Liver (tissue), 9 donors: ENCODE measurements around the gene BTBD7. TPM values are rescaled to one million over a fixed set of nuclear protein-coding genes. Genes with fewer than 3 reads are reported as not detected.

Source experiments
- DNase-seq: peaks from one replicate; pipeline ENCODE4 v3.0.0-alpha.2; 2017; ENCODE audit warnings: low spot score
- H3K27ac ChIP-seq, 2 donors: one replicate each; pipeline ENCODE4 v1.7.0; 2013; ENCODE audit warnings: inconsistent platforms in 2 of 2, low read length in 2 of 2, control low read depth in 1 of 2, low read depth in 1 of 2, mild to moderate bottlenecking in 1 of 2
- H3K27me3 ChIP-seq, 4 donors: one replicate each; pipeline versions ENCODE4 v1.6.1 to v1.7.0; 2013; ENCODE audit warnings: low read length in 3 of 4, inconsistent platforms in 1 of 4, mild to moderate bottlenecking in 1 of 4, moderate library complexity in 1 of 4; ENCODE audit not compliant: control insufficient read depth in 4 of 4, insufficient read depth in 4 of 4
- H3K36me3 ChIP-seq, 4 donors: one replicate each; pipeline versions ENCODE4 v1.6.1 to v1.7.0; 2013; ENCODE audit warnings: low read length in 3 of 4, mild to moderate bottlenecking in 3 of 4, low read depth in 1 of 4, moderate library complexity in 1 of 4; ENCODE audit not compliant: control insufficient read depth in 4 of 4, insufficient read depth in 3 of 4
- H3K4me1 ChIP-seq, 4 donors: one replicate each; pipeline versions ENCODE4 v1.6.1 to v1.7.0; 2013; ENCODE audit warnings: low read length in 3 of 4, mild to moderate bottlenecking in 3 of 4, moderate library complexity in 1 of 4; ENCODE audit not compliant: control insufficient read depth in 4 of 4, insufficient read depth in 4 of 4
- H3K4me3 ChIP-seq, 3 donors: one replicate each; pipeline versions ENCODE4 v1.6.1 to v1.7.0; 2013; ENCODE audit warnings: low read length in 3 of 3, control low read depth in 1 of 3, low read depth in 1 of 3, mild to moderate bottlenecking in 1 of 3
- H3K9ac ChIP-seq, 2 donors: one replicate each; pipeline ENCODE4 v1.7.0; 2013; ENCODE audit warnings: low read length in 2 of 2, mild to moderate bottlenecking in 2 of 2, moderate library complexity in 2 of 2, control low read depth in 1 of 2, low read depth in 1 of 2
- H3K9me3 ChIP-seq, 4 donors: one replicate each; pipeline versions ENCODE4 v1.6.1 to v1.7.0; 2013; ENCODE audit warnings: low read length in 3 of 4; ENCODE audit not compliant: control insufficient read depth in 4 of 4
- CTCF ChIP-seq: fragments of 150-350 bp; IDR thresholded peaks from 2 replicates; pipeline ENCODE4 v1.5.1; 2017; ENCODE audit warnings: improper control_type of control experiment, low read depth, low read length; ENCODE audit not compliant: missing input control
- EGR1 ChIP-seq, 2 donors: IDR thresholded peaks; 2 replicates each; pipeline ENCODE4 v1.6.1; 2016 to 2018; ENCODE audit warnings: antibody characterized with exemption in 2 of 2, low read depth in 2 of 2
- FOXA1 ChIP-seq: IDR thresholded peaks from 2 replicates; pipeline ENCODE4 v1.6.1; 2016; ENCODE audit warnings: antibody characterized with exemption
- FOXA2 ChIP-seq: IDR thresholded peaks from 2 replicates; pipeline ENCODE4 v1.6.1; 2016; ENCODE audit warnings: antibody characterized with exemption
- GABPA ChIP-seq, 2 donors: IDR thresholded peaks in 1 of 2; conservative IDR thresholded peaks in 1 of 2; 2 replicates each; pipeline ENCODE4 v1.6.1; 2016; ENCODE audit warnings: antibody characterized with exemption in 2 of 2, mild to moderate bottlenecking in 1 of 2, moderate library complexity in 1 of 2
- HNF4A ChIP-seq, 2 donors: conservative IDR thresholded peaks; 2 replicates each; pipeline ENCODE4 v1.6.1; 2016; ENCODE audit warnings: antibody characterized with exemption in 2 of 2, mild to moderate bottlenecking in 2 of 2
- HNF4G ChIP-seq: IDR thresholded peaks from 2 replicates; pipeline ENCODE4 v1.6.1; 2016; ENCODE audit warnings: antibody characterized with exemption
- JUND ChIP-seq, 2 donors: IDR thresholded peaks; 2 replicates each; pipeline ENCODE4 v1.6.1; 2016; ENCODE audit warnings: antibody characterized with exemption in 2 of 2
- MAX ChIP-seq: IDR thresholded peaks from 2 replicates; pipeline ENCODE4 v1.6.1; 2016; ENCODE audit warnings: antibody characterized with exemption
- NR2F2 ChIP-seq: IDR thresholded peaks from 2 replicates; pipeline ENCODE4 v1.6.1; 2016; ENCODE audit warnings: antibody characterized with exemption
- RAD21 ChIP-seq, 2 donors: IDR thresholded peaks; 2 replicates each; pipeline ENCODE4 v1.6.1; 2016; ENCODE audit warnings: antibody characterized with exemption in 2 of 2, mild to moderate bottlenecking in 2 of 2
- RXRA ChIP-seq, 2 donors: IDR thresholded peaks; 2 replicates each; pipeline ENCODE4 v1.6.1; 2017 to 2018; ENCODE audit warnings: antibody characterized with exemption in 2 of 2, mild to moderate bottlenecking in 1 of 2
- SP1 ChIP-seq: IDR thresholded peaks from 2 replicates; pipeline ENCODE4 v1.6.1; 2018; ENCODE audit warnings: antibody characterized with exemption, mild to moderate bottlenecking
- TAF1 ChIP-seq: conservative IDR thresholded peaks from 2 replicates; pipeline ENCODE4 v1.6.1; 2016; ENCODE audit warnings: antibody characterized with exemption, mild to moderate bottlenecking
- YY1 ChIP-seq: IDR thresholded peaks from 2 replicates; pipeline ENCODE4 v1.6.1; 2016; ENCODE audit warnings: antibody characterized with exemption, mild to moderate bottlenecking
- ZBTB33 ChIP-seq: IDR thresholded peaks from 2 replicates; pipeline ENCODE4 v1.6.1; 2016; ENCODE audit warnings: antibody characterized with exemption
- WGBS: extraction: QIAGEN DNeasy Blood & Tissue Kit; methylation state at CpG from one replicate; pipeline ENCODE4 v1.1.7; 2013; 5-methylcytosine and 5-hydroxymethylcytosine counted together
- polyA plus RNA-seq, 2 donors: library from polyadenylated mRNA; stranded (reverse) in 1 of 2; unstranded in 1 of 2; fragments of 200-250 nt in 1 of 2; fragments of >200 nt in 1 of 2; fragmentation: Nextera tagmentation in 1 of 2; extraction: Ambion mirVana in 1 of 2; gene quantifications; one replicate each; pipeline versions ENCODE4 v1.2.1 to v1.2.3, GENCODE V29; 2013 to 2015
- total RNA-seq, 2 donors: library from RNA; depleted of rRNA; stranded (reverse); fragments of >200 nt; gene quantifications; one replicate each; pipeline ENCODE4 v1.2.3, GENCODE V29; 2014
- TF ChIP-seq, protein P1 (sequence below): IDR thresholded peaks from 2 replicates; pipeline ENCODE4 v1.6.1; 2016; ENCODE audit warnings: antibody characterized with exemption, mild to moderate bottlenecking
- TF ChIP-seq, protein P2 (sequence below): IDR thresholded peaks from 2 replicates; pipeline ENCODE4 v1.6.1; 2016; ENCODE audit warnings: antibody characterized with exemption
- donor health status: healthy.
- donor health status: healthy.
- donor health status: healthy.
- donor health status: healthy.
- donor health status: healthy.

The BTBD7 gene
- total and polyA plus RNA-seq, 4 donors: 4.4 to 17.7 (median 10.2) TPM

DNA sequence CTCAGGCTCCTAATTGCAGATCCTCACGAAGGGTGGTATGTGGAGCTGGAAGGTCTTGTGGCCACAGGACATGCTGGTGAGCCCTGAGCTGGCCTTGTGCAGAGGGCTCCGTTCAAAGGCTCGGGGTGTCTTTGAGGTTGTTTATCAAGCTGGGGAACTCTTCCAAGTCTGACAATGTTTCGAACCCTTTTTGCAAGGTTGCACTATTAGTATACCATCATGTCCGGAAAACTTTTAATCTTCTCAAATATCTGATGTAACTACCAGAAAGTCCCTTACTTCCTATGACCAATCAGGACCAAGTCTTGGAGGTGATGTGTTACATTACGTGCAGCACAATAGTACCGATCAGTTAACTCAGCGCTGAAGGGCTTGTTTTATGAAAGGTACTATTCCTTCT, 104.3 kb downstream of the BTBD7 start:
- no peak for DNase-seq
- no peak for TF ChIP-seq EGR1 (IDR thresholded peaks at IDR 0.05; ENCODE audit: low read depth in 2 of 2)
- TF ChIP-seq RXRA (IDR thresholded peaks at IDR 0.05): no peak
- no peak for TF ChIP-seq MAX
- no peak for TF ChIP-seq FOXA1
- no peak for TF ChIP-seq FOXA2
- TF ChIP-seq, protein P1, sequence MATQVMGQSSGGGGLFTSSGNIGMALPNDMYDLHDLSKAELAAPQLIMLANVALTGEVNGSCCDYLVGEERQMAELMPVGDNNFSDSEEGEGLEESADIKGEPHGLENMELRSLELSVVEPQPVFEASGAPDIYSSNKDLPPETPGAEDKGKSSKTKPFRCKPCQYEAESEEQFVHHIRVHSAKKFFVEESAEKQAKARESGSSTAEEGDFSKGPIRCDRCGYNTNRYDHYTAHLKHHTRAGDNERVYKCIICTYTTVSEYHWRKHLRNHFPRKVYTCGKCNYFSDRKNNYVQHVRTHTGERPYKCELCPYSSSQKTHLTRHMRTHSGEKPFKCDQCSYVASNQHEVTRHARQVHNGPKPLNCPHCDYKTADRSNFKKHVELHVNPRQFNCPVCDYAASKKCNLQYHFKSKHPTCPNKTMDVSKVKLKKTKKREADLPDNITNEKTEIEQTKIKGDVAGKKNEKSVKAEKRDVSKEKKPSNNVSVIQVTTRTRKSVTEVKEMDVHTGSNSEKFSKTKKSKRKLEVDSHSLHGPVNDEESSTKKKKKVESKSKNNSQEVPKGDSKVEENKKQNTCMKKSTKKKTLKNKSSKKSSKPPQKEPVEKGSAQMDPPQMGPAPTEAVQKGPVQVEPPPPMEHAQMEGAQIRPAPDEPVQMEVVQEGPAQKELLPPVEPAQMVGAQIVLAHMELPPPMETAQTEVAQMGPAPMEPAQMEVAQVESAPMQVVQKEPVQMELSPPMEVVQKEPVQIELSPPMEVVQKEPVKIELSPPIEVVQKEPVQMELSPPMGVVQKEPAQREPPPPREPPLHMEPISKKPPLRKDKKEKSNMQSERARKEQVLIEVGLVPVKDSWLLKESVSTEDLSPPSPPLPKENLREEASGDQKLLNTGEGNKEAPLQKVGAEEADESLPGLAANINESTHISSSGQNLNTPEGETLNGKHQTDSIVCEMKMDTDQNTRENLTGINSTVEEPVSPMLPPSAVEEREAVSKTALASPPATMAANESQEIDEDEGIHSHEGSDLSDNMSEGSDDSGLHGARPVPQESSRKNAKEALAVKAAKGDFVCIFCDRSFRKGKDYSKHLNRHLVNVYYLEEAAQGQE: no peak
- TF ChIP-seq ZBTB33: no peak
- no peak for TF ChIP-seq CTCF
- TF ChIP-seq, protein P2, sequence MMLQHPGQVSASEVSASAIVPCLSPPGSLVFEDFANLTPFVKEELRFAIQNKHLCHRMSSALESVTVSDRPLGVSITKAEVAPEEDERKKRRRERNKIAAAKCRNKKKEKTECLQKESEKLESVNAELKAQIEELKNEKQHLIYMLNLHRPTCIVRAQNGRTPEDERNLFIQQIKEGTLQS: no peak
- no peak for TF ChIP-seq SP1
- no peak for TF ChIP-seq HNF4A (conservative IDR thresholded peaks at IDR 0.05)
- no peak for TF ChIP-seq NR2F2
- TF ChIP-seq HNF4G: no peak
- TF ChIP-seq TAF1: no peak
- no peak for TF ChIP-seq RAD21 (IDR thresholded peaks at IDR 0.05)
- TF ChIP-seq YY1: no peak
- TF ChIP-seq JUND (IDR thresholded peaks at IDR 0.05): no peak
- TF ChIP-seq GABPA (IDR thresholded peaks at IDR 0.05 in 1 of 2, conservative IDR thresholded peaks at IDR 0.05 in 1 of 2): no peak
- peaks cover 3 to 41% (median 26%) of the 10 kb centered on the region in 4 donors for H3K36me3 ChIP-seq
- H3K9ac ChIP-seq: no peak overlapping the region
- no peak overlapping the region for H3K4me3 ChIP-seq
- H3K27ac ChIP-seq: no peak overlapping the region
- no peaks in the 10 kb centered on the region for H3K27me3 ChIP-seq
- no peaks in the 10 kb centered on the region for H3K9me3 ChIP-seq
- 97% methylated on average over 8 of the region's 8 CpGs for WGBS
- H3K4me1 ChIP-seq: peaks cover 0 to 9% (median 5%) of the 10 kb centered on the region in 4 donors
